GM21447 (cell line): Measurements from ENCODE around the gene DDOST.
"Not testable (repeated sequence)": the region's sequence is repeated elsewhere in the genome, so short reads cannot be mapped to it uniquely, and the experiment has no call there.

ENCODE experiments used
- ATAC-seq: cut with Tn5 transposase; IDR thresholded peaks from one replicate; pipeline ENCODE4 v1.9.1; 2021; ENCODE audit not compliant: unreplicated experiment

Gene DDOST

GRCh38 chr1:20693623-20694022 lies 32.5 kb upstream of the DDOST start:
- ATAC-seq: no peak

- ATAC-seq: no peak
These were observed 30.7 kb upstream of the DDOST start for GRCh38 chr1:20691872-20692271.

GRCh38 chr1:20689645-20690056 lies 28.5 kb upstream of the DDOST start:
- ATAC-seq: no peak

GRCh38 chr1:20686883-20687725 lies 25.9 kb upstream of the DDOST start:
- ATAC-seq: no peak

DNA sequence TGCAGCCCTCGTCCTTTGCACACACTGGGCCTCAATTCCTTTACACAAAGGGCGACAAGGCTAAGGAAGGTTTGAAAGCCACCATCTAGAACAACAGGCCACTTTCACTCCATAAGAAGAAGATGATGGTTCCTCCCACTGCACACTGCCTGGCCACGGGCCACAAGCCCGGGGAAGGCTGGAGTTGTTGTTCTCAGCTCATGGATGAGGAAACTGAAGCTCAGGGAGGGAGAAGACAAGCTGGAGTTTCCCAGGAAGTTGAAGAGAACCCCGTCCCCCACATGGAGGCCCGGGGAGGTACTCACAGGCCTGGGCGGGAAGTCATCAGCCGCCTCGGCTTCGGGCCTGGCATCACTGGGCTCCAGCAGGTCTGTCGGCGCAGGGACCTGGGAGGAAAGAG lies 24.6 kb upstream of the DDOST start:
- no peak for ATAC-seq

DNA sequence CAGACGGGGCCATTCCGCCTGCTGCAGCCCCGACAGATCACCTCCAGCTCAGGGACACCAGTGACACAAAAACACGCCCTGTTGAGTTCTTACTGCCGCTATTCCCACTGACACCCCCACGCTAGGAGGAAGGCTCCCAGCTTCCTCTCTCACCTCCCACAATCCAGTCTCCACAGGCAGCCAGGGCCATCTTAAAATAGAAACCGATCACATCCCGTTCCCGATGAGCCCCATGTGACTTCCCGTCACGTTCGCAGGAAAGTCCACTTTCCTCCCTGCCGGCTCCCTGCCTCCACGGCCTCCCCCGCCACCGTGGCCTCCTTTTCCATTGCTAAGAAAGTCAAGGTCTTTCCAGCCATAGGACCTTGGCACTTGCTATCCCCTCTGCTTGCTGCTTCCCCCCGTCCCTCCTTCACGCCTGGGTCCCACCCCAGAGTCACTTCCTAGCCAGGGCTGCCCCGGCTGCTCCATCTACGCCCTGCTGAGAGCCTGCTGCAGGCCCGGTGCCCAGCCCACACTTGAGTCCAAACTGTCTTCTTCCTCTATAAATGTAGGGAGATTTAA lies 24.0 kb upstream of the DDOST start:
- no peak for ATAC-seq

GRCh38 chr1:20684651-20685050 lies 23.5 kb upstream of the DDOST start:
- no peak for ATAC-seq

GRCh38 chr1:20684050-20684620 lies 23.0 kb upstream of the DDOST start:
- no peak for ATAC-seq

GRCh38 chr1:20683614-20684013 lies 22.4 kb upstream of the DDOST start:
- no peak for ATAC-seq

GRCh38 chr1:20682571-20683236 lies 21.5 kb upstream of the DDOST start:
- ATAC-seq: no peak

DNA sequence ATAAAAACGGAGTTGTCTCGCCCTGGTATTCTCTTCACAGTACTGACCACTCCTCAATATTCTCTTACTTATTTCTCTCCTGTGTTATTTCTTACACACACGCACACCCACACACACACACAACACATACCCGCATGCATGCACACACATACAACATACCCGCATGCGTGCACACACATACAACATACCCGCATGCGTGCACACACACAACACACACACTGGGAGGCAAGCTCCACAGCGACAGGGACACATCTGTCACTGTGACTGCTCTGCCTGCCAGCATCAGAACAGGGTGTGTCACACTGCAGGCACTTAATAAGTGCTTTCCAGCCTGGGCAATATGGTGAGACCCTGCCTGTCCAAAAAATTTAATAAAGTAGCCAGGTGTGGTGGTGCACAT lies 20.8 kb upstream of the DDOST start:
- no peak for ATAC-seq

DNA sequence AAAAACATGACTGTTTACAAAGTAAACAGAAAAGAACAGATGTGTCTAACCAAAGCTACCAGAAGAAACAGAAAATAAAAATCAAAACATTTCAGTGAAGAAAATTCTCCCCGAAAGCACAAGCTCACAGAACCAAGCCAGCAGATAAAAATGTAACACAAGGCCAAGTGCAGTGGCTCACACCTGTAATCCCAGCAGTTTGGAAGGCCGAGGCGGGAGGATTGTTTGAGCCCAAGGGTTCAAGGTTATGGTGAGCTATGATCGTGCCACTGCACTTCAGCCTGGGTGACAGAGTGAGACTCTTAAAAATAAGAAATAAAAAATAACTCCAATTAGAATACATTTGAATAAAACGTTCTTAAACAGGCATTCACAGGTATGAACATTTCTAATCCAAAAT lies 19.1 kb upstream of the DDOST start:
- no peak for ATAC-seq

DNA sequence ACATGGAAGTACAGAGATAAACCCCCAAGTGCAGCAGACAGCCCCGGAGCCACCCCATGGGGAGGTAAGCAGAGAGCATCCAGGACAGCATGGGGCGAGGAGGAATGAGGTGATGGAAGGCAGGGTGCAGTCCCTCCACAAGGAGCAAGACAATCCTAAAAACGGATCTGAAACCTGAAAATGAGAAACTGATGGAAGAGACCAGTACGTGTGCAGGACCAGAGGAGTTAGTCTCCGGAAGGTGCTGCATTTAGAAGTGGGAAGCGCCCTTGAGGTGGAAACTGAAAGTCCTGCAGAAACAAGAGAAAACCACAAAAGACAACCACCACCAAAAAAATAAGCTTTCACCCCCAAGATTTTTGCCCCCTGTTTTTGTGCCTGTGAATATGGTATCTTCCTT lies 17.4 kb upstream of the DDOST start:
- ATAC-seq: no peak

GRCh38 chr1:20673626-20674025 lies 12.5 kb upstream of the DDOST start:
- not testable (repeated sequence) for ATAC-seq

DNA sequence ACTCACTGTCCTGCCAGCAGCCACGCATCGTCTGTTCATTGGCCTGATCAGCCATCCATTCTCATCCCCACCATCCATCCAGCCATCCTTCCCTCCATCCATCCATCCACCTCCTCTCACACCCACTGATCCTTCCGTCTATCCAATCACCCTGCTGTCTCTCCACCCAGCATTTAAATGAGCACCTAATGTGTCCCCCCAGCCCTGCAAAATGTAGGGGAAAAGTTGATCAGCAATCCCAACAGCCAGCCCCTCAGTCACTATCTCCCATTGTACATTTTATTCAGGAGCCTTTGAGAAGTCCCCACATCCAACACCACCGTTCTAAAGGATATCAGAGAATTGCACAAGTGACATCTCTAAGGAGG lies 11.1 kb upstream of the DDOST start:
- no peak for ATAC-seq

- ATAC-seq: no peak
These were observed 9.8 kb upstream of the DDOST start for GRCh38 chr1:20670936-20671335.

DNA sequence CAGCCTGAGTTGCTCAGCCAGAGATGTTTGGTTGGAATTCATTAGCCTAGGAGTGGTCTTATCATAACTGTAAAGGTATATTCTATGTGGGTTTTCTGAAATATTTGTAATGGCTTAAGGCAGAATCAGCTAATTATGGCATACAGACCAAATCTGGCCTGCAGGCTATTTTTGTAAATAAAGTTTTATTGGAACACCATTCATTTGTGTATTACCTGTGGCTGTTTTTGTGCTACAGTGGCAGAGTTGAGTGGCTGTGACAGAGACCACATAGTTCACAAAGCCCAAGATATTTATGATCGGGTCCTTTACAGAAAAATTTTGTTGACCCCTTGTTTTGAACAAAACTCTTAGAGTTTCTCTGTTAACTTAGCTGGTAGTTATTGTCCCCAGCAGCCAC lies 7.4 kb upstream of the DDOST start:
- ATAC-seq: no peak

DNA sequence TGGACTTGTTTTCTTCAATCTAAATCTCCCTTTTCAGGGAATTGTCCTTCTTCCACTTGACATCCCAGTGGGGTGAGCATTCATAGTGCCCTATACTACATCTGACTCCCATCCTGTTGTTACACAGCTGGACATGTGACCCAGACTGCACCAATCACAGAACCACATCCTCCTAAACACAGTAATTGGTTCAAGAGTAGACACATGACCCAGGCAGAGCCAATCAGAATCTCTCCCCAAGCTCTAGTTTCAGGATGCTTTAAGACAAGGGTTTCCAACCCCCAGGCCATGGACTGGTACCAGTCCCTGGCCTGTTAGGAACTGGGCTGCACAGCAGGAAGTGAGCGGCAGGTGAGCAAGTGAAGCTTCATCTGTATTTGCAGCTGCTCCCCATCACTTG lies 5.6 kb upstream of the DDOST start:
- no peak for ATAC-seq

- no peak for ATAC-seq
These were observed 5.0 kb upstream of the DDOST start for GRCh38 chr1:20666146-20666545.

DNA sequence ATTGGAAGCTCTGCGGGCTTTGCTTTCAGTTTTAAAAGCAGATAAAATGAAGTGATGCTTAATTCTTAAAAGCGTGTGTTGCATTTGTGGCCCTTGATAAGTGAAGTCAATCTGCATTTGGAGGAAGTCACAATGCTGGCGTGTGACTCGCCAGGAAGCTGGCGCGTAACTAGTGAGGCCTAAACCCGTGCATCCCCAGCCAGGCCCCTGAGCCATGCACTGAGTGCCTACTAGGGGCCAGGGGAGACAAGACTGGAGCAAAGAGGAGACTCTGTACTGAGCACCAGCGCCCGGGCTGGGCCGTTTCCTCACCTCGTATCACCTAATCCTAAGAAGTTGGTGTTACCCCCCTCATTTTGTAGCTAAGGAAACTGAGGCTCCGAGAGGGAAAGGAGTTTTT lies 4.6 kb upstream of the DDOST start:
- no peak for ATAC-seq

DNA sequence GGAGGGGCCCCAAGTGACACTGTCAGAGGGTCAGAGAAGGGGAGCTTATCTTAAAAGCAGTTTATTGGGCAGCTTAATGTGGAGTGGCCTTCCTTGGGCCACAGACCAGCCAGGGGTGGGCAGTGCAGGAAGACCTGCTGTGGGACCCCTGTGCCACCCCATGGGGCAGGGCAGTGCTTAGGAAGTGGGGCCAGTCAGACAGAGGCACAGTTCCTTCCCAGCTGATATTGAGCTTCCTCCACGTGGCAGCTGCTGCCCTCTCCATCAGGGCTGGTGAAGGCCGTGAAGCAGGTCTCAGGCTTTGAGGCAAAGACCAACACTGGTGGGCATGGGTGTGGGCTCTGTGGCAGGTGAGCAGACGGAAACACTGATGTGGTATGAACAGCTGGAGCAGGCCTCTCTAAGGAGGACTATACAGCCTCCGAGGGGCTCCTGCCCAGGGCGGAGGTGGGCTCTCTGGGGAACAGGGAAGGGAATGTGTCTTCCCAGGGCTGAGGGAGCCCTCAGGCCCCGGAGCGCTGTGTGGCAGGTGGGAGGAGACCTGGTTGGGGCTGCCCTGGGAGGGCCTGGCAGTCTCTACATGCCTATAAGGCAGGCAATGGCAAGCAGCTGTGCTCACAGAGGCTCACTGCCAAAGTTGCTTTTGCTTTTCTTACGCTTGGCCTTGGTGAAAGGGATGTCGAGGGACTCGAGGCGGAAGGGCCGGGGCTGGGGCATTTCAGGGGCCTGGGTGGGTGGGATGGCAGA lies 3.0 kb upstream of the DDOST start:
- ATAC-seq: no peak
